GM12891 (cell line): ENCODE data around the gene SPRED2.

ENCODE experiments used
- POLR2A ChIP-seq: IDR thresholded peaks from 2 replicates; pipeline ENCODE4 v1.6.1; 2011; ENCODE audit warnings: low read depth, low read length, control low read depth
- POLR2AphosphoS5 ChIP-seq: IDR thresholded peaks from 2 replicates; pipeline ENCODE4 v1.6.1; 2011; ENCODE audit warnings: low read depth, low read length, control low read depth
- POU2F2 ChIP-seq: IDR thresholded peaks from 2 replicates; pipeline ENCODE4 v1.6.1; 2011; ENCODE audit warnings: low read depth, mild to moderate bottlenecking, control low read depth, low read length, moderate library complexity
- SPI1 ChIP-seq: IDR thresholded peaks from 2 replicates; pipeline ENCODE4 v1.6.1; 2011; ENCODE audit warnings: low read depth, low read length, control low read depth
- TAF1 ChIP-seq: IDR thresholded peaks from 2 replicates; pipeline ENCODE4 v1.6.1; 2011; ENCODE audit warnings: low read depth, low read length, control low read depth

DNA sequence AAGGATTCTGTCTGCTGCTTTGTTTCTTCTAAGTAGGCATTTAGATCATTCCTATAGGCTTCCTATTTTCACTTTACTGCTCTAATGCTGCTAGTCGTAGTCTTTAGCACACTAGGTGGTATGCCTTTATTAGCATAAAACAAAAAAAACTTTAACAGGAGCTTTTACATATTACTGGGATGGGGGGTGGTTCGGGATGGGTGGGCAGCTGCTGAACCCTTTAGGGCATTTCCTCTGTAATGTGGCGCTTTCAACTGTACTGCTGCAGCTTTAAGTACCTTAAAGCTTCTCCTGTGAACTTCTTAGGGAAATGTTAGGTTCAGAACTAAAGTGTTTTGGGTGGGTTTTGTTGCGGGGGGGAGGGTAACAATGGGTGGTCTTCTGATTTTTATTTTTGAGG is 163.4 kb downstream of the SPRED2 start:
- TF ChIP-seq POLR2AphosphoS5 = no peak
- no peak for TF ChIP-seq POLR2A
- no peak for TF ChIP-seq TAF1
- no peak for TF ChIP-seq SPI1
- TF ChIP-seq POU2F2 = no peak
